Osteocyte (in vitro differentiated cells): ENCODE results near the gene PIK3CA. TPM values are rescaled to one million over a fixed set of nuclear protein-coding genes. Genes with fewer than 3 reads are reported as not detected.

Experiments
- DNase-seq: peaks from one replicate; pipeline ENCODE4 v3.0.0; 2021; ENCODE audit warnings: mixed read lengths; ENCODE audit not compliant: unreplicated experiment; ENCODE audit errors: extremely low spot score
- H3K27ac Mint-ChIP-seq: one replicate; pipeline ENCODE4 v1.8.0; 2021; ENCODE audit warnings: mild to moderate bottlenecking, mixed read lengths; ENCODE audit not compliant: unreplicated experiment
- H3K27me3 Mint-ChIP-seq: one replicate; pipeline ENCODE4 v1.8.0; 2021; ENCODE audit warnings: mixed read lengths; ENCODE audit not compliant: unreplicated experiment
- H3K36me3 Mint-ChIP-seq: one replicate; pipeline ENCODE4 v1.8.0; 2021; ENCODE audit warnings: mixed read lengths; ENCODE audit not compliant: unreplicated experiment
- H3K4me1 Mint-ChIP-seq: one replicate; pipeline ENCODE4 v1.8.0; 2021; ENCODE audit warnings: mixed read lengths; ENCODE audit not compliant: unreplicated experiment
- H3K4me3 Mint-ChIP-seq: one replicate; pipeline ENCODE4 v1.8.0; 2021; ENCODE audit warnings: mild to moderate bottlenecking, moderate library complexity, mixed read lengths; ENCODE audit not compliant: unreplicated experiment
- H3K9me3 Mint-ChIP-seq: one replicate; pipeline ENCODE4 v1.8.0; 2021; ENCODE audit warnings: mixed read lengths; ENCODE audit not compliant: unreplicated experiment
- CTCF ChIP-seq: fragments of 200-600 bp; sonication (generic); IDR thresholded peaks from 2 replicates; pipeline ENCODE4 v1.5.0; 2021; ENCODE audit warnings: antibody characterized with exemption, mild to moderate bottlenecking, moderate library complexity
- long read RNA-seq: library from polyadenylated mRNA; unstranded; transcript quantifications from one replicate; pipeline ENCODE4 v2.0.0, GENCODE V29; 2021
- total RNA-seq: library from RNA; stranded (reverse); gene quantifications from 2 replicates; pipeline ENCODE4 v1.2.1, GENCODE V29; 2021

Gene PIK3CA
- 42.1 and 48.1 TPM in 2 replicates for total RNA-seq
- long read RNA-seq, full-length matches to known transcripts, result 2 of 26 reads
- long read RNA-seq, partial matches to known transcripts, result 11 of 26 reads
- long read RNA-seq, other reads (novel, unspliced or antisense), result 13 of 26 reads

- Mint-ChIP-seq H3K9me3 (no peaks in the 10 kb centered on the region), H3K4me3 (peak within 1 kb of the TSS; percentile 91), H3K27ac (peak within 1 kb of the TSS; percentile 88), H3K27me3 (peaks cover 12% of the 10 kb centered on the region), H3K4me1 (peaks cover 37% of the 10 kb centered on the region), H3K36me3 (no peaks in the 10 kb centered on the region)
- no peak for TF ChIP-seq CTCF
- DNase-seq, result peak; percentile 96
These were observed at the start of gene PIK3CA for GRCh38 chr3:179147873-179148615. PIK3CA (plus strand) TSS chr3:179148357; CDS start chr3:179198826, 50,469 bp downstream.

GRCh38 chr3:179098388-179099077, 49.6 kb upstream of the PIK3CA start:
- peaks cover 10% of the 10 kb centered on the region for H3K27me3 Mint-ChIP-seq
- peak overlapping the region; percentile 38 for H3K4me3 Mint-ChIP-seq
- no peaks in the 10 kb centered on the region for H3K9me3 Mint-ChIP-seq
- DNase-seq, result no peak
- H3K4me1 Mint-ChIP-seq, result peaks cover 3% of the 10 kb centered on the region
- H3K36me3 Mint-ChIP-seq, result no peaks in the 10 kb centered on the region
- peak overlapping the region; percentile 15 for H3K27ac Mint-ChIP-seq
- TF ChIP-seq CTCF, result peak; percentile 48

GRCh38 chr3:179100652-179101051, 47.5 kb upstream of the PIK3CA start:
- Mint-ChIP-seq H3K4me3 (no peak overlapping the region), H3K9me3 (no peaks in the 10 kb centered on the region), H3K4me1 (peaks cover 3% of the 10 kb centered on the region), H3K27me3 (peaks cover 8% of the 10 kb centered on the region), H3K36me3 (no peaks in the 10 kb centered on the region), H3K27ac (no peak overlapping the region)
- TF ChIP-seq CTCF, result no peak
- DNase-seq, result no peak

- H3K27me3 Mint-ChIP-seq, result no peaks in the 10 kb centered on the region
- H3K4me1 Mint-ChIP-seq, result no peaks in the 10 kb centered on the region
- H3K27ac Mint-ChIP-seq, result no peak overlapping the region
- DNase-seq, result no peak
- H3K4me3 Mint-ChIP-seq, result no peak overlapping the region
- H3K9me3 Mint-ChIP-seq, result peaks cover 7% of the 10 kb centered on the region
- TF ChIP-seq CTCF, result no peak
- H3K36me3 Mint-ChIP-seq, result no peaks in the 10 kb centered on the region
These were observed 42.3 kb upstream of the PIK3CA start for GRCh38 chr3:179105881-179106280.

- Mint-ChIP-seq H3K27me3 (peaks cover 2% of the 10 kb centered on the region), H3K4me1 (no peaks in the 10 kb centered on the region), H3K36me3 (no peaks in the 10 kb centered on the region), H3K27ac (no peak overlapping the region), H3K9me3 (peaks cover 7% of the 10 kb centered on the region), H3K4me3 (no peak overlapping the region)
- DNase-seq, result no peak
- TF ChIP-seq CTCF, result no peak
These were observed 40.5 kb upstream of the PIK3CA start for GRCh38 chr3:179107617-179108016.
